OCI-LY7 (cell line): ENCODE measurements around the gene DTNB.

Experiments
- EZH2phosphoT487 ChIP-seq: fragments of 200-600 bp; sonication (generic); IDR thresholded peaks from 2 replicates; pipeline ENCODE4 v1.6.1; 2018; ENCODE audit warnings: low read depth, borderline replicate concordance, mild to moderate bottlenecking, mixed run types, antibody characterized with exemption, low read length, moderate library complexity, mixed read lengths
- TF ChIP-seq, protein P1 (sequence below): fragments of 200-600 bp; sonication (generic); conservative IDR thresholded peaks from 2 replicates; pipeline ENCODE4 v1.5.1; 2014; ENCODE audit warnings: mild to moderate bottlenecking, antibody characterized with exemption, low read length, moderate library complexity, mixed read lengths

DNA sequence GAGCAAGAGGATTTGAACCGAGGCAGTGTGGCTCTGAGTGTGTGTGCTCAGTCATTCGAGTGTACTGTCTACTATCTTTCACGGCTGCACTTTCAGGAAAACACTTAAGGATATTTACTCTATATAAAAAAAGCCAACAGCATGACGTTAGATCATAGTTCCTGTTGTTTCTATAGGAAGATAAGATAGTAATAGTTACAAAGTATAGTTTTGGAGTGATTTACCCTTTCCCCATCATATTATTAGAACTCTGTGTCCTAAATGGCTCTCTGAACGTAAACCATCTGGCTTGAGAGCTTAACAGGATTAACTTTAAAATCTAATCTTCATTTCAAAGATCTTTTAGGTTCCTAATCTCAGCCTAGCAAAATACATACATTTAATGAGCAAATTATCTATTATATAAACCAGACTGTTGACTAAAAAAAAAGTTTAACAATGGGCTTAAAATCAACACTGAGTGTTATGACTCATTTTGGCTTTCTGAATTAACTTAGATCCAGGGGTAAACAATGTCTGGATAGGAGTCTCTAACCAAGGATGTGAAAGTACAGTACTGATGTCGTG, 181.3 kb downstream of the DTNB start:
- TF ChIP-seq, protein P1, sequence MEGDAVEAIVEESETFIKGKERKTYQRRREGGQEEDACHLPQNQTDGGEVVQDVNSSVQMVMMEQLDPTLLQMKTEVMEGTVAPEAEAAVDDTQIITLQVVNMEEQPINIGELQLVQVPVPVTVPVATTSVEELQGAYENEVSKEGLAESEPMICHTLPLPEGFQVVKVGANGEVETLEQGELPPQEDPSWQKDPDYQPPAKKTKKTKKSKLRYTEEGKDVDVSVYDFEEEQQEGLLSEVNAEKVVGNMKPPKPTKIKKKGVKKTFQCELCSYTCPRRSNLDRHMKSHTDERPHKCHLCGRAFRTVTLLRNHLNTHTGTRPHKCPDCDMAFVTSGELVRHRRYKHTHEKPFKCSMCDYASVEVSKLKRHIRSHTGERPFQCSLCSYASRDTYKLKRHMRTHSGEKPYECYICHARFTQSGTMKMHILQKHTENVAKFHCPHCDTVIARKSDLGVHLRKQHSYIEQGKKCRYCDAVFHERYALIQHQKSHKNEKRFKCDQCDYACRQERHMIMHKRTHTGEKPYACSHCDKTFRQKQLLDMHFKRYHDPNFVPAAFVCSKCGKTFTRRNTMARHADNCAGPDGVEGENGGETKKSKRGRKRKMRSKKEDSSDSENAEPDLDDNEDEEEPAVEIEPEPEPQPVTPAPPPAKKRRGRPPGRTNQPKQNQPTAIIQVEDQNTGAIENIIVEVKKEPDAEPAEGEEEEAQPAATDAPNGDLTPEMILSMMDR: no peak
- TF ChIP-seq EZH2phosphoT487: no peak
